GM18909 (cell line): ENCODE results near the gene CDCA4.
"Not testable (repeated sequence)": the region's sequence is repeated elsewhere in the genome, so short reads cannot be mapped to it uniquely, and the experiment has no call there.

Source experiments
- ATAC-seq: cut with Tn5 transposase; IDR thresholded peaks from one replicate; pipeline ENCODE4 v1.9.1; 2021; ENCODE audit warnings: mild to moderate bottlenecking; ENCODE audit not compliant: unreplicated experiment, poor library complexity

The CDCA4 gene

GRCh38 chr14:105039458-105040205 lies 18.7 kb upstream of the CDCA4 start:
- no peak for ATAC-seq

DNA sequence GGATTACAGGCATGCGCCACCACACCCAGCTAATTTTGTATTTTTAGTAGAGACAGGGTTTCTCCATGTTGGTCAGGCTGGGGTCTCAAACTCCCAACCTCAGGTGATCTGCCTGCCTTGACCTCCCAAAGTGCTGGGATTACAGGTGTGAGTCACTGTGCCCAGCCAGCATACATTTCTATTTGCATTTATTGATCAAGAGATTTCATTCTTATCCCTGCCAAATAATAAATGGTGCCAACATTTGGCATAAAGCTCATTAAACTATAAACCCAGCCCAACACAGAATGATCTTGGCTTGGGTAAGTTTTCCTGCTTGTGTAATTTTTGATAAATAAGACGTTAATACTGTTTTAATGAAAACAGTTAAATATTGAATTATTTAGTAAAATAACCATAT lies 14.7 kb upstream of the CDCA4 start:
- ATAC-seq = not testable (repeated sequence)

- ATAC-seq = no peak
These were observed 13.6 kb upstream of the CDCA4 start for GRCh38 chr14:105034315-105035039.

DNA sequence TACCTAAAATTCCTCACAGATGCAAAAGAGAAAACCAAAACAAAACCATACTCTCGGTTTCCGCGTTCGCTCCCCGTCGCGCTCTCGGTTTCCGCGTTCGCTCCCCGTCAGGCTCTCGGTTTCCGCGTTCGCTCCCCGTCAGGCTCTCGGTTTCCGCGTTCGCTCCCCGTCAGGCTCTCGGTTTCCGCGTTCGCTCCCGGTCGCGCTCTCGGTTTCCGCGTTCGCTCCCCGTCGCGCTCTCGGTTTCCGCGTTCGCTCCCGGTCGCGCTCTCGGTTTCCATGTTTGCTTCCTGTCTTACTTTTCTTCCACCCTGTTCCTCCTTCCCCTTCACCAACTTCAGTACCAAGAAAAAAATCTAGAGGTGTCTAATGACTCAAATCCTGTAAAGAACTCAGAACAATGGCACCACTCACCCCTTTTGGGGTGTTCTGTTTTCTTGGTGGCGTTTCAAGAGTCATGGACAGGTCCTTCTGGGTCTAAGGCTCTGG lies 12.6 kb upstream of the CDCA4 start:
- not testable (repeated sequence) for ATAC-seq

DNA sequence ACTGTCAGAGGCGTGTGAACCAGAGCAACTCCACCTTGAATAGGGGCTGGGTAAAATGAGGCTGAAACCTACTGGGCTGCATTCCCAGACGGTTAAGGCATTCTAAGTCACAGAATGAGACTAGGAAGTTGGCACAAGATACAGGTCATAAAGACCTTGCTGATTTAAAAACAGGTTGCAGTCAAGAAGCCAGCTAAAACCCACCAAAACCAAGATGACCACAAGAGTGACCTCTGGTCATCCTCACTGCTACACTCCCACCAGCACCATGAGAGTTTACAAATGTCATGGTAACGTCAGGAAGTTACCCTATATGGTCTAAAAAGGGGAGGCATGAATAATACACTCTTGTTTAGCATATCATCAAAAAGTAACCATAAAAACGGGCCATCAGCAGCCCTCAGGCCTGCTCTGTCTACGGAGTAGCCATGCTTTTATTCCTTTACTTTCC lies 11.6 kb upstream of the CDCA4 start:
- ATAC-seq = not testable (repeated sequence)

- ATAC-seq = no peak
These were observed 10.0 kb upstream of the CDCA4 start for GRCh38 chr14:105030836-105031396.

- no peak for ATAC-seq
These were observed 9.3 kb upstream of the CDCA4 start for GRCh38 chr14:105030194-105030593.

DNA sequence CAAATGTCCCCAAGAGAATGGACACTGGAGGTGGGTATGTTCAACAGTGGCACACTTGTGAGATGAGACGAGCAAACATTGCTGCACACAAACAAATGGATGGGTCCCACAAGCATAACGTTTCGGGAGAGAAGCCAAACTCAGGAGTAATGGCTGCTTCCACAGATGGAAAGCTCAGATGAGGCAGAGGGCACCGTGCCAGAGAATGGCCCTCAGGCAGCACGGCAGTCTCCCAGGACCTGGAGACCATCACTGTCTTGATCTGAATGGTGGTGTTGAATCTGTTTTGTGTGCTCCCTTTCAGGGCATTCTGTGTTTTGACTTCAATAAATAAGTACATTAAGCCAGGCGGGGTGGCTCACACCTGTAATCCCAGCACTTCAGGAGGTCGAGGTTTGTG lies 8.5 kb upstream of the CDCA4 start:
- no peak for ATAC-seq

DNA sequence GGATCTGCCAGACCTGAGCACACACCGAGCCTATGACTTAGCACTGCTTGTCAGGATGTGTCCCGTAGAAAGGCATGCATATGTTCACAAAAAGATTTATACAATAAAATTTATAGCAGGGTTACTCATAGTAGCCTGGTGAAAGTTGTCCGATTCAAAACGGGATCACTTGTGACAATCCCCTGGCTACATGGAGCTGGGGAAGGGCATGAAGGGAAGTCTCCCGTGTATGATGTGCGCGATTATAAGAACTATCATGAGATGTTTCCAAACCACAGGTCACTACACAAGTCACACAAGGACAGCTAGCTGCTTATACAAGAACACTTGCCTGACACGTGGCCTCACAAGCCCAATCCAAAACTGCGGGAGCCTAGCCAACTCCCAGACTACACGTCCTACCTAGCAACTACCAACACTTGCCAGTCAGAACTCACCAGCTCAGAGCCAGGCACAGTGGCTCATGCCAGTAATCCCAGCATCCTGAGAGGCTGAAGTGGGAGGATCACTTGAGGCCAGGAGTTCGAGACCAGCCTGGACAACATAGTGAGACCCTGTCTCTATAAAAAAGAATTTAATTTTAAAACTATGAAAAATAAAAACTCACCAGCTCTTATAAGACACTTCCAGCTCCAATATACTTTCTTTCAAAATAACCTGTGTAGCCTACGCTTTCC lies 7.5 kb upstream of the CDCA4 start:
- ATAC-seq = no peak

DNA sequence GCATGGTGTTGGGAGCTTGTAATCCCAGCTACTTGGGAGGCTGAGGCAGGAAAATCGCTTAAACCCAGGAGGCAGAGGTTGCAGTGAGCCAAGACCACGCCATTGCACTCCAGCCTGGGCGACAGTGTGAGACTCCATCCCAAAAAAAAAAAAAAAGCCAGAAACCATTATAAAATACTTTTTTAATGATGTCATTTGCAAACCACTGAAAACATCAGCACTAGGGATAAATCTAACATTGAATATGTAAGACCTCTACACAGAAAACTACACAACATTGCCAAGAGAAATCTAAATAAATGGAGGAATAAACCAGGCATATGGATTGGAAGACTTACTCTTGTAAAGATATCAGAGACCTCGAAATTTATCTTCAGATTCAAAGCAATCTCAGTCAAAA lies 6.8 kb upstream of the CDCA4 start:
- not testable (repeated sequence) for ATAC-seq

- no peak for ATAC-seq
These were observed 6.1 kb upstream of the CDCA4 start for GRCh38 chr14:105026802-105027563.

DNA sequence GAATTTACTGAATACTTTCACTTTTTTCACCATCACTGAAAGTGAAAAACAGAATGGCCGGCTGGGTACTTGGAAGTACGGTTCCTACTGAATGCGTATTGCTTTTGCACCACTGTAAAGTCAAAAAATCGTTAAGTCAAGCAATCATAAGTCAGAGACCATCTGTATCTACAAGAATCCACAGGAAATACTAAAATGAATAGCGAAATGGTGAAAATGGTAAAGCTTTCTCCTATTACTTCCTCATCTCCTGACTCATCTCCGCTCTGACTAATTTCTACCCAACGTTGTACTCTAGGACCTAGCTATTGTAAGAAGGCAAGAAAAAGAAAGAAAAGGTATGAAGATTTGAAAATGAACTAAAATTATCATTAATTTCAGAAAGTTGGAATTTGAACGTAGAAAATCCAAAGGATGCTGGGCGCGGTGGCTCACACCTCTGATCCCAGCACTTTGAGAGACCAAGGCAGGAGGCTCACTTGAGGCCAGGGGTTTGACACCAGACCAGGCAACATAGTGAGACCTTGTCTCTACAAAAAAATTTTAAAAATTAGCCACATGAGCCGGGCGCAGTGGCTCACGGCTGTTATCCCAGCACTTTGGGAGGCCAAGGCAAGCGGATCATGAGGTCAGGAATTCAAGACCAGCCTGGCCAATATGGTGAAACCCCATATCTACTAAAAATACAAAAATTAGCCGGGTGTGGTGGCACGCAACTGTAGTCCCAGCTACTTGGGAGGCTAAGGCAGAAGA lies 5.3 kb upstream of the CDCA4 start:
- ATAC-seq = no peak

DNA sequence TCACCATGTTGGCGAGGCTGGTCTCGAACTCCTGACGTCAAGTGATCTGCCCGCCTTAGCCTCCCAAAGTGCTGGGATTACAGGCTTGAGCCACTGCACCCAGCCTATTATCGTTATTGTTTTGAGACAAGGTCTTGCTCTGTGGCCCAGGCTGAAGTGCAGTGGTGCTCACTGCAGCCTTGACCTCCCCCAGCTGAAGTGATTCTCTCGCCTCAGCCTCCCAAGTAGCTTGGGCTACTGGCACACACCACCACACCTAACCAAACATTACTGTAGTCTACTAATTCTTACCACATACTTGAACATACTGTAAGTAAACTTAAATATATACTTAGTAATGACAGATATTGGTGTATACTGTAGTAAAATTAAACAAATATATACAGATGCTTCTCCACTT lies 4.5 kb upstream of the CDCA4 start:
- ATAC-seq = no peak

DNA sequence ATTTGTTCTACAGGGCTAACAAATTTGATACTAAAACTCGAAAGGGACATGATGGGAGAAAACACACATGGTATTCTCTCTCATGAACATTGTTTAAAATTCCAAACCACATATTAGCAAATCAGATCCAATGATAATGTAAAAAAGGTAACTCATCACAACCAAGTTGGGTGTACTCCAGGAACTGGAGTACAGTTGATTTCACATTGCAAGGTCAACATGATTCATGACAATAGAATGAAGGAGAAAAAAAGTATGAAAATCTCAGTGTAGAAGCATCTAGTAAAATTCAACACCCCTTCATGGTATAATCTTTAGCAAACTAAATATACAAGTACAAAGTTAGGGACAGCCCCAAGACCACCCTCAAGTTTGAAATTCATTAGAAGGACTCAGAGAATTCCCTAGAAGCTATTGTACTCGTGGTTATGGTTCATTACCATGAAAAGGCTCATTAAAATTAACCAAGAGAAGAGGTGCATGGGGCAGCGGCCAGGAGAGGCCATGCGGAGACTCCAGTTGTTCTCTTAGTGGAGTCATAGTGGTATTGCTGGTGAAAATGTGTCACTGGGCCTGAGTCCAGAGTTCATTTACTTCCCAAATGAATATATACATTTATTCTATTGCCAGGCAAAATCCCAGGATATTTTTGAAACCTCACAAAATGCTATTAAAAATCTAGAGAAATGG lies 3.1 kb upstream of the CDCA4 start:
- ATAC-seq = no peak

- no peak for ATAC-seq
These were observed 2.3 kb upstream of the CDCA4 start for GRCh38 chr14:105023144-105023543.

DNA sequence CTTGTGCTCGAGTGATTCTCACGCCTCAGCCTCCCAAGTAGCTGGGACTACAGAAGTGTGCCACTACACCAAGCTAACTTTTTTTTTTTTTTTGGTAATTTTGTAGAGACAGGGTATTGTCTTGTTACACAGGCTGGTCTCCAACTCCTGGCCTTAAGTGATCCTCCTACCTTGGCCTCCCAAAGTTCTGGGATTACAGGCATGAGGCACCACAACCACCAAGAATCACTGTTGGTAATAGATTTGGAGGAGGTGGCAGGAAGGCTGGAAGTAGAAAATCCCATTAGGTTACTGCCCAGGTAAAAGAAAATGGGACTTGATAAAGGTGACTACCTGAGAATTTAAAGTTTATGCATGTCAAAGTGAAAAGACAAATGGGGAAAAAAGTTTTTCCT lies 1.4 kb upstream of the CDCA4 start:
- no peak for ATAC-seq

- ATAC-seq = no peak
These were observed 883 bp upstream of the CDCA4 start for GRCh38 chr14:105021656-105022275.
